DND-41 (cell line): Measurements from ENCODE around the gene OCIAD1.
"Not testable (repeated sequence)": the region's sequence is repeated elsewhere in the genome, so short reads cannot be mapped to it uniquely, and the experiment has no call there.

Experiments used
- EZH2 ChIP-seq: IDR thresholded peaks from 3 replicates; pipeline ENCODE4 v1.6.1; 2012; ENCODE audit warnings: borderline replicate concordance, low read depth, mild to moderate bottlenecking, moderate library complexity, low read length, inconsistent platforms; ENCODE audit not compliant: severe bottlenecking
- TF ChIP-seq, protein P1 (sequence below): IDR thresholded peaks from 2 replicates; pipeline ENCODE4 v1.5.1; 2012; ENCODE audit warnings: borderline replicate concordance, low read length, moderate library complexity, mild to moderate bottlenecking; ENCODE audit not compliant: poor library complexity, severe bottlenecking; ENCODE audit errors: extremely low read depth

DNA sequence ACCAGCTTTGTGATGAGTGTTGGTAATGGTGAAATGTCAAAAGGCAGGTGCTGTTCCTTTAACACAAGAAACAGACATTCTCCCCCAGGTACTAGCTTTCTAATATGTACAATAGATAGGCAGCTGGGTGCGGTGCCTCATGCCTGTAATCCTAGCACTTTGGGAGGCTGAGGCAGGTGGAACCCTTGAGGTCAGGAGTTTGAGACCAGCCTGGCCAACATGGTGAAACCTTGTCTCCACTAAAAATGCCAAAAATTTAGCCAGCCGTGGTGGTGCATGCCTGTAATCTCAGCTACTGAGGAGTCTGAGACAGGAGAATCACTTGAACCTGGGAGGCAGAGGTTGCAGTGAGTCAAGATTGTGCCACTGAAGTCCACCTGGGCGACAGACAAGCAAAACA lies 50.8 kb downstream of the OCIAD1 start:
- TF ChIP-seq, protein P1, sequence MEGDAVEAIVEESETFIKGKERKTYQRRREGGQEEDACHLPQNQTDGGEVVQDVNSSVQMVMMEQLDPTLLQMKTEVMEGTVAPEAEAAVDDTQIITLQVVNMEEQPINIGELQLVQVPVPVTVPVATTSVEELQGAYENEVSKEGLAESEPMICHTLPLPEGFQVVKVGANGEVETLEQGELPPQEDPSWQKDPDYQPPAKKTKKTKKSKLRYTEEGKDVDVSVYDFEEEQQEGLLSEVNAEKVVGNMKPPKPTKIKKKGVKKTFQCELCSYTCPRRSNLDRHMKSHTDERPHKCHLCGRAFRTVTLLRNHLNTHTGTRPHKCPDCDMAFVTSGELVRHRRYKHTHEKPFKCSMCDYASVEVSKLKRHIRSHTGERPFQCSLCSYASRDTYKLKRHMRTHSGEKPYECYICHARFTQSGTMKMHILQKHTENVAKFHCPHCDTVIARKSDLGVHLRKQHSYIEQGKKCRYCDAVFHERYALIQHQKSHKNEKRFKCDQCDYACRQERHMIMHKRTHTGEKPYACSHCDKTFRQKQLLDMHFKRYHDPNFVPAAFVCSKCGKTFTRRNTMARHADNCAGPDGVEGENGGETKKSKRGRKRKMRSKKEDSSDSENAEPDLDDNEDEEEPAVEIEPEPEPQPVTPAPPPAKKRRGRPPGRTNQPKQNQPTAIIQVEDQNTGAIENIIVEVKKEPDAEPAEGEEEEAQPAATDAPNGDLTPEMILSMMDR = not testable (repeated sequence)
- not testable (repeated sequence) for TF ChIP-seq EZH2
